HG03565 (cell line): Measurements from ENCODE around the gene PHF24.

ENCODE experiments used
- ATAC-seq: cut with Tn5 transposase; IDR thresholded peaks from one replicate; pipeline ENCODE4 v1.9.1; 2021; ENCODE audit warnings: mild to moderate bottlenecking, moderate library complexity; ENCODE audit not compliant: unreplicated experiment

The PHF24 gene

DNA sequence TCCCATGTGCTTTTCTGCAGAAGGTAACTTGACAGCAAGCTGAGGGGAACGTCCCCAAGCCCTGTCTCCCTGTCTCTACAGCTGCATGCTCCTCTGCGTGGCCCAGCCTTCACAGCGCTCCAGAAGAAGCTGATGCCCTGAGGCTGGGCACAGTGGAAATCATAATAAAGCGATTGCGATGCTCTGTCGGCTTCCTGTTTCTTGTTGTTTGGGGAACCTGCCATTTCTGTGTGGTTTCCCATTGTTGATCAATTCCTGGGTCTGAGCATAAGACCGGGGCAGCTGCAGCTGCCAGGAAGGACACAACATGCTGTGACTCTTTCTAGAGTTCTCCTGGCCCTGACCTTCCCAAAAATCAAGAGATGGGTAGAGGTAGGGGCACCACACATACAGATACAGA is 24.3 kb downstream of the PHF24 start:
- ATAC-seq: no peak

DNA sequence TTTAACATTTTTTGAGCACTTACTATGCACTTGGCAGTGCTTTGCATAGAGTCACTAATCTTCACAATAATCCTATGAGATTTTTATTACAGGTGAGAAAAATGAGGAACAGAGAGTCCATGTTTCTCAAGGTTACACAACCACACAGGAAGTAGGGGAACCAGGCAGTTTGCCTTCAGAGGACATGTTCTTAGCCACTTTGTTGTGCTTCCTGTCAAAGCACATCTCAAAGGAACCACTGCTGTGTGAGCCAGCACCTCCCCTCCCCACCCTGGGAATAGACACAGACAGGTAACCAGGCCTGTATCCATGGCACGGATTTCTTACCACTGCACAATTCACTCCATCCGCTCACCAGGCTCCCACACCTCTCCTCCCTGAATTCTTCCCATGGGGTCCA is 25.1 kb downstream of the PHF24 start:
- peak; percentile 49 for ATAC-seq

DNA sequence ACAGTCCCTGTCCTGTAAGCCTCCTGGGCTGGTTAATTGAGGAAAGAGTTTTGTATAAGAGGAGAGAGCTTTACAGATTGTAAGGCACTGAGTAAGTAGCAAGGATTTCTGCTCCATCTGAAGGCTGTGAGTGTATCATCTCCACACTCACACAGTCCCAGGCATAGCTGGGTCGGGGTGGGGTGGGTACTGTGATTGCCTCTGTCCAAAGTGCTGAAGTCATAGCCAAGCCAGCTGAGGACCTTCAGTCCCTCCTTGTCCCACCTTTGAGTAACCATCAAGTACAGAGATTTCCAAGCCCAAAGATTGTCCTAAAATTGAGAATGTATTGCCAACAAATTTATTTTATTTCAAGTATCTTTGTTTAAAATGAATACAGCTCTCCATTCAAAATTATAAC is 26.0 kb downstream of the PHF24 start:
- no peak for ATAC-seq

DNA sequence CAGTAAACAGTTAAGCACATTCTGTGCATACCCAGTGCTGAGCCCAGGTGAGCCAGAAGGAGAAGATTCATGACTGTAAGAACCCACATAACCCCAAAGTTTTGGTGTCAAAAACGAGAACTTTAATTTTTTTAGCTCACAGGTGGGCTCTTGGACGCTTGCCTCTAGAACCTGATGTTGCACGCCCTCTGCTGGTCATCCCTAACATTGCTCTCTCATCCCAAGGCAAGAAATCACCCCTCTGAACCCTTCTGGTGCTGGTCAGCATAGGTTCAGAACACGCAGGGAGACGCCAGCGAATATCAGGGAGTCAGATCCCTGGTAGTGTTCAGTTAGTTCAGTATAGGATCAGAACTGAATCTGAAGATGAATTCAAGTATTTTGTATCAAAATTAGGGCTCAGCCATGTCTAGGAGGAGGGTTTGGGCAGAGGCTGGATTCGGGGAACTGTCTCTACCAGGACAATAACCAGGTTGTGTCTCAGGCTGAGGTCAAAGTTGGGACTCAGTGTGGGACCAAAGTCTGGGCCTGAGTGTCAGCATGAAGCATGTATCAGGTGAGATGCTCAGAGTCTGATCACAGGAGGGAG is 27.3 kb downstream of the PHF24 start:
- ATAC-seq: no peak

DNA sequence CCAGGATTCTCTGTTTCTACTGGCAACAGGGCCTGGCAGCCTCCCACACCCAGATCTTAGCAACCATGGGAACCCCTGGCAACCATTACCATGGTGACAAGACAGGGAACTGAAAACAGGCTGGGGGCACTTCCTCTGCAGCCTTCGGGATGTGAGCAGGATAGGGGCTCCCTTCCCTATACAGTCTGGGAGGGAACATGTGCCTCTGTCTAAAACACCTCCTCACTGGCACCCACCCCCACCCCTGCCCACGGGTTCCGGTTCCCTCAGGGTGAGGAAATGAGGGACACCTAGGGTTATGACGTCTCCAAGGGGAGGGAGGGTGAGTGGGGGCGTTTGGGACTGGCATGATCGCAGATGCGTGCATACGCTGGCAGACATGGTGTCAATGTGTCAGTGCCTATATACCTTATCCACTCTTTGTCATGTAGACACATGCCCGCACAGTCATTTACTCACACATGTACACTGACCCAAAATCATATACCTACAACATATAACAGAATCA is 28.5 kb downstream of the PHF24 start:
- no peak for ATAC-seq

DNA sequence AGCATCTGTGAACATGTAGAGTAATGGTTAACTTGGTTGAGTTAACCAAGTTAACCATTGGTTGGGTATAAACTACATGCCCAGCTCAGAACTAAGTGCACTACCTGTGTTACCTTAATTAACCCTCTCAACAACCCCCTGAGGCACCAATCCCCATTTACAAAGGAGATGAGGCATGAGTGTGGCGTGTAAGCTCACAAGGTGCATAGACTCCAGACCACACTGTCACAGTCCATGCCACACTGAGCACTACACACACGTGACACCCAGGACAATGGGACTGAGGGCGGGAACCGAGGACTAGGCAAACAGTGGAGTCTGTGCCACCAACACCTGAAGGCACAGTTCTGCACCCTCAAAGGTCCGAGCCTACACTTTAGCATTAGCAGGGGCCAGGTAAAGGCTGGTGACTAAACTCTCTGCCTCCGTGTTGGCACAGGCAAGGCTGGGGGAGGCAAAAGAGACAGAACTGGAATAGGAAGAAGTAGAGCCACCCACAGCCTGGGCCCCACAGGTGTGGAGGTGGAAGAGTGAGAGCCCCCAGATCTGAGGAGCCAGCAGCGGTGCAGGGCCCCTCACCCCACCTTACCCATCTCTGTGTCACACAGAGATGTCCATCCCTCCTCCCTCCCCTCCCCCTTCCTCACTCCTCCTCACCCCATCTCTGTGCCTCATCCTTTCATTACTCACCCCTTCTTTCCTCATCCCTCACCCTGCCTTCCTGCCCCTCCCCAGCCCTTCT is 29.2 kb downstream of the PHF24 start:
- ATAC-seq: no peak

DNA sequence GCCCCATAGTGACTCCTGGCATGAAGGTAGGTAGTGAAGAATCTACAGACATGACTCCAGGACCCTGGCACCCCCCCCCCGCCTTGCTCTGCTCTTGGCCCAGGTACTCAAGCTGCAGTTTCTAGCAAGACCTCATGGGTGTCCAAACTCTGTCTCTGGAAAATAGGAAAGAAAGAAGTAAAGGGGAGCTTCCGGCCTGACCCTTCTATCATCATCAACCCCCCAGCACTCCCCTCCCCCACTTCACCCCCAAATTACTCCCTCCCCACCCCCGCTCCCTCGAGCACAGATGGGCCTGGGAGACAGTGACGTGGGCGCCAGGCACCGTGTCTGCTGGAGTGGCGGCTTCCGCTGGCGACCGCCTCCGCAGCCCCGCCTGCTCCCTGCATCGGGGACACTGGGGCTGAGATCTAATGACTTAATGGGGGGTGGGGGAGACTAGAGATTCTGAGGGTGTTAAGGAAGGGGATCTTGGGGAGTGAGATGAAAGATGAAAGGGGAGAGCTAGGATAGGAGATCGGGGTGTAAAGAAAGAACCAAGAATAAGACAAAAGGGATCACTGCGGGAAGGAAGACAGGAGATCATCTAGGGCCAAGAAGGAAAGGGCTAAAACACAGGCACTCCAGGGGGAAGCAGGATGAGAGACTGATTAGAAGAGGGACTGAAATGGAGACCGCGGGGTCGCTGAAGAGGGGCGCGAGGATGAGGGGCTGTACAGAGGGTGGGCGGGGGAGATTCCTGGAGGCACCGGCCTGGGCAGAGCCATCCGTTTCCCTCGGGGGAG is 30.3 kb downstream of the PHF24 start:
- no peak for ATAC-seq

DNA sequence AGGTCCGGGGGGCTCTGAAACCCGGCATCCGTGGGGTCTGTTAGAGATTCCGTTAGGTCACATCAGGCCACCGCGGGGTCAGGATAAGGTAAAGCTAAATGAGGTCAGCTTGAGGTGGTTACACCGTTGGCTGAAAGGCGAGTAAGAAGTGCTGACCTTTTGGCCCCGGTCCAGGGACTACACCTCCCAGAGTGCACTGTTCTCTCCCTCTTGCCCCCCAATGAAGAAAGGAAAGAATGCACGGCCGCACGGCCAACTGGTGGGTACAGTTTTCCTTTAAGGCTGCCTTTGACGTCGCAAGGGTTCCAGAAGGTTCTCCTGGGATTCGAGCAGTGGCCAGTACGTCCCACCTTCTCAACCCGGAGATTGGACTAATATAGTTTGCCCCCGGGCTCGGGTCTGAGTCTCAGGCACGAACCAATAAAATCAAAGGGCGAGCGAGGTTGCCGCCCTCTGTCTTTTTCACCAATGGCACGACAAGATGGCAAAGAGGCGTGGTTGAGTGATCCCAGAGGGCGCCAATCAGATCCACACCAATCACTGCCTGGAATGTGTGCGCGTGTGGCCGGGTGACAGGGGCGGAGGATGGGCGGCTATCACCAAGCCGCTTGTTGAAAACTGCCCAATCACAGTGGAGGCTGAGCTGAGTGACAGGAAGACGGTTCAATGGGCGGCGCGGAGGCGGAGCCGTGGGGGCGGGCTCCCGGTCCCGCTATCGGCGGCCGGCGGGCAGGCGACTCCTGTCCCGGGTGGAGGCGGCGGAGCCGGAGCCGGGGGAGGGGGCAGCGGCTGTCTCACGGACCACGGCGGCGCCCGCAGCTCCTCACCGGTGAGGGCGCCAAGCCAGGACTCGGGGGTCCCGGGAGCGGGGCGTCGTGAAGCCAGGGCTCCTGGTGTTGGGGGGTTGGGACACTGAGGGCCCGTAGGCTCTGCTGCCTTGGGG is 31.2 kb downstream of the PHF24 start, which contains the start of gene DNAJB5:
Gene DNAJB5, plus strand, starts transcription at position 743 of the 943 bp plus-strand sequence. CDS start 886 bp downstream, outside the sequence.
- peak; percentile 84 for ATAC-seq

GRCh38 chr9:34989946-34990635 is 32.0 kb downstream of the PHF24 start:
- ATAC-seq: no peak

- no peak for ATAC-seq
These were observed 33.0 kb downstream of the PHF24 start for GRCh38 chr9:34990908-34991606.

GRCh38 chr9:34991607-34992375 is 33.7 kb downstream of the PHF24 start:
- no peak for ATAC-seq

DNA sequence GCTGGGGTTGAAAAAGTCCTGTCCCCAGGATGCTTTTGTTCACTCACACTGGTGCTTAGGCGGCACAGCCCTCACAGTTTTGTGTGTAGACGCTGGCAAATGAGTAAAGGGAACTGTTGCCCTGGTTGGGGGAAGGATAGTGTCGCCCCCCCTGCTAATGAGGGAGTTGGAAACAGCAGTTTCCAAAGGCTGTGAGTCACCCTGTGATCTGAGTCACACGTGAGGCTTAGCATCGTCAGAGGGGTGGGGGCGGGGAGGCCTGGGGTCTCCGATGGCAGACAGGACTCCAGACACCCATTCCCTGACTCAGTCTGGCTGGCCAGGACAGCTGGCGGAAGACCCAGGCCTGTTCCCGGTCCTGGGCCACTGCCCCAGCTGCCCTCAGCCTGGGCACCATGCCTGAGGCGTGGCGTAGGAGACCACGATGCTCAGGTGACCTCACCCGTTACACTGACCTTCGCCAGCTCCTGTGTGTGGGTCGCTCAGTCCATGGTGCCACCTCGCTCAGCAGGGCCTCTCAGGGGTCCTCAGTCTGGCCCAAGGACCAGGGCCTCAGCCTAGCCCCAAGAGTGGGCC is 34.4 kb downstream of the PHF24 start:
- ATAC-seq: no peak

GRCh38 chr9:34993502-34994259 is 35.6 kb downstream of the PHF24 start:
- ATAC-seq: no peak

DNA sequence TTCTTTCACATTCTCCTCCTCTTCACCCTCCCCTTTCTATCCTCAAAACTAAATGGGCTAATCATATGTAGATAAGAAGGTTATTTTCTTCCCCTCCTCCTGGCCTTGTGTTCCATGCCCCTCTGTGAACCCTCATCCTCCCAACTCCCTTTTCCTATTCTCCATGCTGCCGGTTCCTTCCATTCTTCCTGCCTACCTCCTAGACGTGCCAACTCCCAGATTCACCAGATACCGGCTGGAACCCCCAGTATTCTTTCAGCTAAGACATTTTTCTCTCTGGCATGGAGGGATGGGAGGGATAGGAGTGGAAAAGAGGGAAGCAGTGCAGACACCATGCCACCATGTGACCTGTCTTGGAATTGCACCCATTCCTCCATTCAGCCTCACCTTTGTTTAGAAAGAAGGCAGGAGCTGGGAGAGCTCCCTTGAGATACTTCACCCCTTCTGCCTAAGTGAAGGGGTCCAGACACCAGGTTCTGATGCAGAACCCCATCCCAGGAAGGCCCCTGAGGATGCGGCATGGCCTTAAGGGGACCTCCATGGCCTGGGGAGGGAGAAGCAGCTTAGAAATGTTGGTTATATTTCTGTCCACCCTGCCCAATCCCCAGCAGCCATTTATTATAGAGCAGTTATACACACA is 36.3 kb downstream of the PHF24 start:
- no peak for ATAC-seq

DNA sequence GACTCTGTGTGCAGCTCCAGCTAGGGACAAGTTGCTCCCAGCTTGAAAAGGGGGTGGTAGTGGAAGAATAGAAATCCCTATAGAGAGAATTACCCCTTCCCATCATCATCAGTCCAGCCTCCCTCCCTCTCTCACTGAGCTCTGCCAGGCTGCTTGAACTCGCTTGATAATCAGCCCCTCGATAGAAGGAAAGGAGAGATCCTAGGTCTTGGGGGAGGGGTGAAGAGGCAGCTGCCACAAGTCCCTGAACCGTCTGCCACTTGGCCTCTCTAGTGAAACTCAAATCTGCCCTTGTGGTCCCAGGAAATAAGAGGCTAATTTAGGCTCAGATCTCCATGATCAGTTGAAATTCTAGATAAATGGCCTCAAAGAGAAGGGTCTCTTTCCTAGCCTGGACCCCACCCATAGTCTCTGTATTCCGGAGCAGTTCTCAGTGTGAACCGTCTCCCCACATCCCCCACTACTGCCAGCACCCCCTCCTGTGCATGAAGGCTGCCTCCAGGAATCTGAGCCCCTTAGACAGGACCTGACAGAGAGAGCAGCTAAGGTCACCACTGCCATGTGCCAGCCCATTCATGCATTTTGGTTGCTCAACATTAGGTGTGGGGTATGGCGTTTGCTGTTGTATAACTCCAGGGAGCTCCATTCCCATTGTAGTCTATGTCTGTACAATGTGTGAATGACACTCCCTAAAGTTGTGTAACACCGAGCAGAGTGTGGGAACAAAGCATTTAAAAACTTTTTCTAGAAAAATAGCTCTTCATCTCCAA is 37.0 kb downstream of the PHF24 start:
- no peak for ATAC-seq

DNA sequence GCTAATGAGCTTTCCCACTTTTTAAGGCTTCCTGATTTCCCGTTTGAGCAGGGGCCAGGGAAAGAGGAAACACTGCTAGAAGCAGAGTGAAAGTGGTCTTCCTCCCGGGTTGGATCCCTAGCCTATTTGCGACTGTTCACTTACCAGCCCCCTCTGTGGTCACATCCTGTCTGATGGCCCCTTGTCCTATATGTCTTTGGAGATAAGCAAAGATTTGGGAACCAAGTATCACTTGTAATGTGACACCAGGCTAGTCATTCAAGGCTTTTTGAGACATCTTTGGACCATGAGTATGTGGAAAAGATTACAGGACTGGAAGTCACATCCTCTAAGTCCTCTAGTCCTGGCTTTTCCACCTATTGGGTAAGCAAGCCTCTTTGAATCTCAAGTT is 37.6 kb downstream of the PHF24 start:
- no peak for ATAC-seq
